IMR-90 (cell line): Measurements from ENCODE around the gene NEIL1.

ENCODE experiments used
- RAD21 ChIP-seq: IDR thresholded peaks from 2 replicates; pipeline ENCODE4 v1.6.1; 2012; ENCODE audit warnings: low read length, improper control_type of control experiment
- TF ChIP-seq, protein P1 (sequence below): conservative IDR thresholded peaks from 2 replicates; pipeline ENCODE4 v1.5.1; 2012; ENCODE audit warnings: mild to moderate bottlenecking, low read depth, low read length, improper control_type of control experiment

DNA sequence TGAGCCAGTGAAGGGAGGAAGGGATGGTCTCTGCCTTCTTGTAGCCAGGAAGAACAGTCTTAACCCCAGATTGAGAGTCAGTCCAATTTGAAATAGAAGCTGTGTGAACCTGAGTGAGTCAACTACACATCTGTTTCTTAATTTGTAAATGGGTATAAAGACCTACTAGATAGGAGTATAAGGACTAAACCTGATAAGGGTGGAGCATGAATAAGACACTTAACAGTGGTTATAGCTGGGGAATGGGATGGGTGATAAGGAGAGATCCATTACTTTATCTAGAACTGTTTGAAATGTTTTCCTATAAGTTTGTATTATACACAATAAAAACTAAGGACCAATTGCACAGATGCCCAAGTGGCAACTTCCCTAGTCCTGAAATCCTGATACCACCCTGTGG is 20.2 kb downstream of the NEIL1 start:
- TF ChIP-seq RAD21 = no peak
- TF ChIP-seq, protein P1, sequence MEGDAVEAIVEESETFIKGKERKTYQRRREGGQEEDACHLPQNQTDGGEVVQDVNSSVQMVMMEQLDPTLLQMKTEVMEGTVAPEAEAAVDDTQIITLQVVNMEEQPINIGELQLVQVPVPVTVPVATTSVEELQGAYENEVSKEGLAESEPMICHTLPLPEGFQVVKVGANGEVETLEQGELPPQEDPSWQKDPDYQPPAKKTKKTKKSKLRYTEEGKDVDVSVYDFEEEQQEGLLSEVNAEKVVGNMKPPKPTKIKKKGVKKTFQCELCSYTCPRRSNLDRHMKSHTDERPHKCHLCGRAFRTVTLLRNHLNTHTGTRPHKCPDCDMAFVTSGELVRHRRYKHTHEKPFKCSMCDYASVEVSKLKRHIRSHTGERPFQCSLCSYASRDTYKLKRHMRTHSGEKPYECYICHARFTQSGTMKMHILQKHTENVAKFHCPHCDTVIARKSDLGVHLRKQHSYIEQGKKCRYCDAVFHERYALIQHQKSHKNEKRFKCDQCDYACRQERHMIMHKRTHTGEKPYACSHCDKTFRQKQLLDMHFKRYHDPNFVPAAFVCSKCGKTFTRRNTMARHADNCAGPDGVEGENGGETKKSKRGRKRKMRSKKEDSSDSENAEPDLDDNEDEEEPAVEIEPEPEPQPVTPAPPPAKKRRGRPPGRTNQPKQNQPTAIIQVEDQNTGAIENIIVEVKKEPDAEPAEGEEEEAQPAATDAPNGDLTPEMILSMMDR = no peak
